Measurements from ENCODE around the gene POLR2M. TPM values are rescaled to one million over a fixed set of nuclear protein-coding genes. Genes with fewer than 3 reads are reported as not detected.

POLR2M gene
- total and polyA plus RNA-seq, 2 experiments from 2014 or later, result 19.6 to 46.3 TPM

DNA sequence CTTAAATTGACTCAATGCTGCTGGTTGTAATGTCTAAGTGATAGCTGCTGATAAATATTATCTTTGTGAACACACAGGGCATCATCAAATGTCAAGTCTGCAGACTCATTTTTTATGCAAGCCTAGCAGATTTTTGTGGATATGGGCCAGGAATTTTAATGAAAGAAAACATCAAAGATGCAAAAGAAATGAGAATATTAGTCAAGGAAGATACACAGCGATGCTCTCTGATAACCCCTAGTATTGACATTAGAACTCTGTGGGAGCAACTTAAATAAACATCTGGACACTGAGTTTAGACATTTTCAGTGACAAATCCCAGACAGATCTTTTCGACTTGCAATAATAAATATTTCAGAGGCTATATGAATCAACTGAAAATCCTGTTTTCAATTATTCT, 28.3 kb downstream of the POLR2M start:
- Mint-ChIP-seq H3K4me1 (peaks cover 12% of the 10 kb centered on the region; the same call in 2 of the 3 replicates), H3K36me3 (ENCODE audit: low read depth) (no peaks in the 10 kb centered on the region), H3K9me3 (no peaks in the 10 kb centered on the region), H3K4me3 (no peak overlapping the region), H3K27ac (no peak overlapping the region), H3K27me3 (ENCODE audit: insufficient read depth, low read depth, poor library complexity) (peaks cover 6% of the 10 kb centered on the region)
- H2AFZ ChIP-seq, result no peak overlapping the region
- TF ChIP-seq ZNF331 (CRISPR knock-in tag; IDR thresholded peaks at IDR 0.05; ENCODE audit: low read depth) (no peak), ZNF114 (CRISPR knock-in tag; IDR thresholded peaks at IDR 0.05) (no peak), JUNB (IDR thresholded peaks at IDR 0.05; ENCODE audit: unreplicated experiment) (no peak), STAT1 (IDR thresholded peaks at IDR 0.05; ENCODE audit: unreplicated experiment) (no peak), EZH2phosphoT487 (IDR thresholded peaks at IDR 0.05; ENCODE audit: unreplicated experiment) (no peak)
- TF ChIP-seq, protein P1, sequence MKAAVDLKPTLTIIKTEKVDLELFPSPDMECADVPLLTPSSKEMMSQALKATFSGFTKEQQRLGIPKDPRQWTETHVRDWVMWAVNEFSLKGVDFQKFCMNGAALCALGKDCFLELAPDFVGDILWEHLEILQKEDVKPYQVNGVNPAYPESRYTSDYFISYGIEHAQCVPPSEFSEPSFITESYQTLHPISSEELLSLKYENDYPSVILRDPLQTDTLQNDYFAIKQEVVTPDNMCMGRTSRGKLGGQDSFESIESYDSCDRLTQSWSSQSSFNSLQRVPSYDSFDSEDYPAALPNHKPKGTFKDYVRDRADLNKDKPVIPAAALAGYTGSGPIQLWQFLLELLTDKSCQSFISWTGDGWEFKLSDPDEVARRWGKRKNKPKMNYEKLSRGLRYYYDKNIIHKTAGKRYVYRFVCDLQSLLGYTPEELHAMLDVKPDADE (IDR thresholded peaks at IDR 0.05), result no peak
- TF ChIP-seq, protein P2, sequence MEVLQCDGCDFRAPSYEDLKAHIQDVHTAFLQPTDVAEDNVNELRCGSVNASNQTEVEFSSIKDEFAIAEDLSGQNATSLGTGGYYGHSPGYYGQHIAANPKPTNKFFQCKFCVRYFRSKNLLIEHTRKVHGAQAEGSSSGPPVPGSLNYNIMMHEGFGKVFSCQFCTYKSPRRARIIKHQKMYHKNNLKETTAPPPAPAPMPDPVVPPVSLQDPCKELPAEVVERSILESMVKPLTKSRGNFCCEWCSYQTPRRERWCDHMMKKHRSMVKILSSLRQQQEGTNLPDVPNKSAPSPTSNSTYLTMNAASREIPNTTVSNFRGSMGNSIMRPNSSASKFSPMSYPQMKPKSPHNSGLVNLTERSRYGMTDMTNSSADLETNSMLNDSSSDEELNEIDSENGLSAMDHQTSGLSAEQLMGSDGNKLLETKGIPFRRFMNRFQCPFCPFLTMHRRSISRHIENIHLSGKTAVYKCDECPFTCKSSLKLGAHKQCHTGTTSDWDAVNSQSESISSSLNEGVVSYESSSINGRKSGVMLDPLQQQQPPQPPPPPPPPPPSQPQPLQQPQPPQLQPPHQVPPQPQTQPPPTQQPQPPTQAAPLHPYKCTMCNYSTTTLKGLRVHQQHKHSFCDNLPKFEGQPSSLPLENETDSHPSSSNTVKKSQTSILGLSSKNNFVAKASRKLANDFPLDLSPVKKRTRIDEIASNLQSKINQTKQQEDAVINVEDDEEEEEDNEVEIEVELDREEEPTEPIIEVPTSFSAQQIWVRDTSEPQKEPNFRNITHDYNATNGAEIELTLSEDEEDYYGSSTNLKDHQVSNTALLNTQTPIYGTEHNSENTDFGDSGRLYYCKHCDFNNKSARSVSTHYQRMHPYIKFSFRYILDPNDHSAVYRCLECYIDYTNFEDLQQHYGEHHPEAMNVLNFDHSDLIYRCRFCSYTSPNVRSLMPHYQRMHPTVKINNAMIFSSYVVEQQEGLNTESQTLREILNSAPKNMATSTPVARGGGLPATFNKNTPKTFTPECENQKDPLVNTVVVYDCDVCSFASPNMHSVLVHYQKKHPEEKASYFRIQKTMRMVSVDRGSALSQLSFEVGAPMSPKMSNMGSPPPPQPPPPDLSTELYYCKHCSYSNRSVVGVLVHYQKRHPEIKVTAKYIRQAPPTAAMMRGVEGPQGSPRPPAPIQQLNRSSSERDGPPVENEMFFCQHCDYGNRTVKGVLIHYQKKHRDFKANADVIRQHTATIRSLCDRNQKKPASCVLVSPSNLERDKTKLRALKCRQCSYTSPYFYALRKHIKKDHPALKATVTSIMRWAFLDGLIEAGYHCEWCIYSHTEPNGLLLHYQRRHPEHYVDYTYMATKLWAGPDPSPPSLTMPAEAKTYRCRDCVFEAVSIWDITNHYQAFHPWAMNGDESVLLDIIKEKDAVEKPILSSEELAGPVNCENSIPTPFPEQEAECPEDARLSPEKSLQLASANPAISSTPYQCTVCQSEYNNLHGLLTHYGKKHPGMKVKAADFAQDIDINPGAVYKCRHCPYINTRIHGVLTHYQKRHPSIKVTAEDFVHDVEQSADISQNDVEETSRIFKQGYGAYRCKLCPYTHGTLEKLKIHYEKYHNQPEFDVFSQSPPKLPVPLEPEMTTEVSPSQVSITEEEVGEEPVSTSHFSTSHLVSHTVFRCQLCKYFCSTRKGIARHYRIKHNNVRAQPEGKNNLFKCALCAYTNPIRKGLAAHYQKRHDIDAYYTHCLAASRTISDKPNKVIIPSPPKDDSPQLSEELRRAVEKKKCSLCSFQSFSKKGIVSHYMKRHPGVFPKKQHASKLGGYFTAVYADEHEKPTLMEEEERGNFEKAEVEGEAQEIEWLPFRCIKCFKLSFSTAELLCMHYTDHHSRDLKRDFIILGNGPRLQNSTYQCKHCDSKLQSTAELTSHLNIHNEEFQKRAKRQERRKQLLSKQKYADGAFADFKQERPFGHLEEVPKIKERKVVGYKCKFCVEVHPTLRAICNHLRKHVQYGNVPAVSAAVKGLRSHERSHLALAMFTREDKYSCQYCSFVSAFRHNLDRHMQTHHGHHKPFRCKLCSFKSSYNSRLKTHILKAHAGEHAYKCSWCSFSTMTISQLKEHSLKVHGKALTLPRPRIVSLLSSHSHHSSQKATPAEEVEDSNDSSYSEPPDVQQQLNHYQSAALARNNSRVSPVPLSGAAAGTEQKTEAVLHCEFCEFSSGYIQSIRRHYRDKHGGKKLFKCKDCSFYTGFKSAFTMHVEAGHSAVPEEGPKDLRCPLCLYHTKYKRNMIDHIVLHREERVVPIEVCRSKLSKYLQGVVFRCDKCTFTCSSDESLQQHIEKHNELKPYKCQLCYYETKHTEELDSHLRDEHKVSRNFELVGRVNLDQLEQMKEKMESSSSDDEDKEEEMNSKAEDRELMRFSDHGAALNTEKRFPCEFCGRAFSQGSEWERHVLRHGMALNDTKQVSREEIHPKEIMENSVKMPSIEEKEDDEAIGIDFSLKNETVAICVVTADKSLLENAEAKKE (CRISPR knock-in tag; IDR thresholded peaks at IDR 0.05), result no peak
- TF ChIP-seq, protein P3, sequence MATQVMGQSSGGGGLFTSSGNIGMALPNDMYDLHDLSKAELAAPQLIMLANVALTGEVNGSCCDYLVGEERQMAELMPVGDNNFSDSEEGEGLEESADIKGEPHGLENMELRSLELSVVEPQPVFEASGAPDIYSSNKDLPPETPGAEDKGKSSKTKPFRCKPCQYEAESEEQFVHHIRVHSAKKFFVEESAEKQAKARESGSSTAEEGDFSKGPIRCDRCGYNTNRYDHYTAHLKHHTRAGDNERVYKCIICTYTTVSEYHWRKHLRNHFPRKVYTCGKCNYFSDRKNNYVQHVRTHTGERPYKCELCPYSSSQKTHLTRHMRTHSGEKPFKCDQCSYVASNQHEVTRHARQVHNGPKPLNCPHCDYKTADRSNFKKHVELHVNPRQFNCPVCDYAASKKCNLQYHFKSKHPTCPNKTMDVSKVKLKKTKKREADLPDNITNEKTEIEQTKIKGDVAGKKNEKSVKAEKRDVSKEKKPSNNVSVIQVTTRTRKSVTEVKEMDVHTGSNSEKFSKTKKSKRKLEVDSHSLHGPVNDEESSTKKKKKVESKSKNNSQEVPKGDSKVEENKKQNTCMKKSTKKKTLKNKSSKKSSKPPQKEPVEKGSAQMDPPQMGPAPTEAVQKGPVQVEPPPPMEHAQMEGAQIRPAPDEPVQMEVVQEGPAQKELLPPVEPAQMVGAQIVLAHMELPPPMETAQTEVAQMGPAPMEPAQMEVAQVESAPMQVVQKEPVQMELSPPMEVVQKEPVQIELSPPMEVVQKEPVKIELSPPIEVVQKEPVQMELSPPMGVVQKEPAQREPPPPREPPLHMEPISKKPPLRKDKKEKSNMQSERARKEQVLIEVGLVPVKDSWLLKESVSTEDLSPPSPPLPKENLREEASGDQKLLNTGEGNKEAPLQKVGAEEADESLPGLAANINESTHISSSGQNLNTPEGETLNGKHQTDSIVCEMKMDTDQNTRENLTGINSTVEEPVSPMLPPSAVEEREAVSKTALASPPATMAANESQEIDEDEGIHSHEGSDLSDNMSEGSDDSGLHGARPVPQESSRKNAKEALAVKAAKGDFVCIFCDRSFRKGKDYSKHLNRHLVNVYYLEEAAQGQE (IDR thresholded peaks at IDR 0.05; ENCODE audit: unreplicated experiment), result no peak
- no peak overlapping the region for H3K27ac ChIP-seq (ENCODE audit: low read depth)
- no peak overlapping the region for H3K4me2 ChIP-seq
- no peak overlapping the region for H3K4me3 ChIP-seq
- H3K27me3 ChIP-seq (ENCODE audit: insufficient read depth), result no peaks in the 10 kb centered on the region
- H3K4me1 ChIP-seq (ENCODE audit: insufficient read depth), result peaks cover 7% of the 10 kb centered on the region; the same call in 1 of the 2 replicates
- no peaks in the 10 kb centered on the region for H3K36me3 ChIP-seq (ENCODE audit: insufficient read depth)
- H3K79me2 ChIP-seq (replicated peaks; ENCODE audit: insufficient read depth), result no peaks in the 10 kb centered on the region
- H3F3A ChIP-seq (replicated peaks; ENCODE audit: low read depth), result no peaks in the 10 kb centered on the region
- no peaks in the 10 kb centered on the region for H4K20me1 ChIP-seq (replicated peaks; ENCODE audit: insufficient read depth)
- no peaks in the 10 kb centered on the region for H3K9me2 ChIP-seq (ENCODE audit: insufficient read depth)
- DNase-seq (ENCODE audit: low spot score) (no peak), ATAC-seq (no peak)
